NCI-H526 (cell line): ENCODE data around the gene PACSIN3.
"Not testable (repeated sequence)": the region's sequence is repeated elsewhere in the genome, so short reads cannot be mapped to it uniquely, and the experiment has no call there.

Source experiments
- DNase-seq, 2 experiments: peaks; one replicate each; lab custom pipeline; 2025; lab: John Stamatoyannopoulos, UW

PACSIN3 gene

GRCh38 chr11:47192111-47192510 lies 5.9 kb upstream of the PACSIN3 start:
- DNase-seq: no peak

DNA sequence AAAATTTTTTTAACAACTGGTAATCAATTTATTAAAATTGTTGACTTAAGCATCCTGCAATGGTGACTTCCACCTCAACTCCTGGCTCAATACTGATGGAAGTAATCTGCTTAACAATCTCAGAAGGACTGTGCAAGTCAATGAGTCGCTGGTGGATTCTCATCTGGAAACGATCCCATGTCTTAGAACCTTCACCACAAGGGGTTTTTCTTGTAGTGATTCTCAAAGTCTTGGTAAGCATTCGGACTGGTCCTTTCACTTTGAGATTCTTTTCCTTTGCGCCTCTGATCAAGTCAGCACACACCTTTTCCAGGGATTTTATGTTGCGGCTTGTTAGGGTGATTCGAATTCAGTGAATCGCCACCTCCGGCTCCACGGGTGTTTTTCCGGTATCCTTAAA lies 4.9 kb upstream of the PACSIN3 start:
- not testable (repeated sequence) for DNase-seq

DNA sequence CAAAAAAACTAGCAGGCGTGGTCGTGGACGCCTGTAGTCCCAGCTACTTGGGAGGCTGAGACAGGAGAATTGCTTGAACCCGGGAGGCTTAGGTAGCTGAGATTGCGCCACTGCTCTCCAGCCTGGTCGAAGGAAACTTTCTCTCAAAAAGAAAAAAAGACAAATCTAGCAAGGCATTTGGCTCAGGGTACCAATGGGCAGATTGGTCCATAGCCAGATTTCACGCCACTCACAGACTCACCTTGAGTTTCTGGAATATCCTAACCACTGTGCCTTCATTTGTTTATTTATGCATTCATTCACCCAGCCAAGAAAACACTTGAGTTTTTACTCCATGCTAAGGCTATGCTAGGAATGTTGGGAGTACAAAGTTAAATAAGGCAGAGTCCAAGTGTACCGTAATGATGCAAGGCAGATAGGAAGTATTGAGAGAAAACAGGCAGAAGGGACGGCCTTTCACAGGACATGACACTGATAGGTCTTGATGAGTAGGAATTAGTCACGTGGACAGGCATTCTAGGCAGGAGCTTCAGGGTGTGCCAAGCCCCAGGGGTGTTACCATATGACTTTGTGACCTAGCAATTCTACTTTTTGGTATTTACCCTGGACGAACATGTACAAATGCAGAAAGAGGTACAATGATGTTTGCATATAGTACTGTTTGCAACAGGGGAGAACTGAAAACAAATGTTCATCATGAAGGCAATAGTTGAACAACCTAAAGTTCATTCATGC lies 3.0 kb upstream of the PACSIN3 start:
- DNase-seq: no peak

DNA sequence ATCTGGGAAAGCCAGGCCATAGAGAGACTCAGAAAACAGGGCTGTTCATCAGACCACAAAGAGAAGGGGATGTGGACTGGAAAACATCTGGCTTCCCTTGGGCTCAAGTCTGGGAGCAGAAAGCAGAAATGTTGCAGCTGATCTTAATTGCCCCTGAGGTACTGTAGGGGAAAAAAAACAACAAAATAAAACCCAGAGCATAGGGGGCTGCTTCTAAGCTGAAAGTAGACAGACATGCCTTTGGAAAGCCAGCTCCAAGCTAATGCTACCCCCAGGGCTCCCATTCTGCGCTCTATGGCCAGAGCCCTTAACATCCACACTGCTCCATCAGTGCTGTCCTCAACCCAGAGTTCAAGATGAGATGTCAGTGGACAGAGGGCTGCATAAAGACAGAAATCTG lies 2.0 kb upstream of the PACSIN3 start:
- no peak for DNase-seq

GRCh38 chr11:47187723-47188122 lies 1.5 kb upstream of the PACSIN3 start:
- no peak for DNase-seq

DNA sequence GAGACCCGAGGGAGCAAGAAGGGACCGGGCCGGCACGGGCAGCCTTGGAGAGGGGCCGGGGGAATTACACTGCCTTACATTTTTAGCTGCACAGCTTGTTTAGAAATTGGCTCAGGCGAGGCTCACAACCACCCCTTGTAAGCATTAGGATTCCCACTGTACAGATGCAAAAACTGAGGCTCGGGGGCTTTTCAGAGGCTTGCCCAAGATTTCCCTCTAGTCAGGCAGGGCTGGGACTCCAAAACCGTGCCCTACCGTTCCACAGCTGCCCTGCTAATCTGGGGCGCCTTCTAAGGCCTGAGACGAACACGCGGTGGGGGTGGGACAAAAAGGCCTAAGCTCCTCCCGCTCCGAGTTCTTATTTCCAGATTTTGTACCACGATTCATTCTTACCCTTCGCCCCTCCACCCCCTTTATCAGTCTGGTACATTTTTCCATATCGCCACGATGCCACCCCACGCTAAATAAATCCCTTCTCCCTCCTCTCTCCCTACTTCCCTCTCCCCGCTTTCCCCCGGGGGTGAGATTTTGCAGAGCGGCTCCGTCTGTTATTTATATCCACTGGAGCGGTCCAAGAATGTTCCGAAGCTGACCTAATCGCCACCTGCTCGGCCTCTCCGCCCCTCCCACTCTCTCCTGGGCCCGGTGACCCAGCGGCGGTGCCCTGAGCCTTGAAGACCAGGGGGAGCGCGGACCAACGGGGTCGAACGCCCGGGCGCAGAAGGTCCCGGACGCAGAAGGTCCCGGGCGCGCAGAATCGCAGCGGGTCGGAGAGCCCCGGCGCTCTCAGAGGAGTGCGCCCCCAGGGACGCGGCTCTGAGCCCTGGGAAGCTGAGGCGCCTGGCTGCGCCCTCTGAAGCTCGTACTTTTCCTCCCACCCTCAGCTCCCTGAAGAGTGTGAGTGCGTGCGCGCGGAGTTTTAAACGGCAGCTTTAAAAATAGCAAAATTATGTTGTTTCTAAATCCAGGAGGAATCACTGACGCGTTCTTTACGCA lies 764 bp upstream of the PACSIN3 start:
- peak in 1 of 2 experiments; percentile 66 for DNase-seq

DNA sequence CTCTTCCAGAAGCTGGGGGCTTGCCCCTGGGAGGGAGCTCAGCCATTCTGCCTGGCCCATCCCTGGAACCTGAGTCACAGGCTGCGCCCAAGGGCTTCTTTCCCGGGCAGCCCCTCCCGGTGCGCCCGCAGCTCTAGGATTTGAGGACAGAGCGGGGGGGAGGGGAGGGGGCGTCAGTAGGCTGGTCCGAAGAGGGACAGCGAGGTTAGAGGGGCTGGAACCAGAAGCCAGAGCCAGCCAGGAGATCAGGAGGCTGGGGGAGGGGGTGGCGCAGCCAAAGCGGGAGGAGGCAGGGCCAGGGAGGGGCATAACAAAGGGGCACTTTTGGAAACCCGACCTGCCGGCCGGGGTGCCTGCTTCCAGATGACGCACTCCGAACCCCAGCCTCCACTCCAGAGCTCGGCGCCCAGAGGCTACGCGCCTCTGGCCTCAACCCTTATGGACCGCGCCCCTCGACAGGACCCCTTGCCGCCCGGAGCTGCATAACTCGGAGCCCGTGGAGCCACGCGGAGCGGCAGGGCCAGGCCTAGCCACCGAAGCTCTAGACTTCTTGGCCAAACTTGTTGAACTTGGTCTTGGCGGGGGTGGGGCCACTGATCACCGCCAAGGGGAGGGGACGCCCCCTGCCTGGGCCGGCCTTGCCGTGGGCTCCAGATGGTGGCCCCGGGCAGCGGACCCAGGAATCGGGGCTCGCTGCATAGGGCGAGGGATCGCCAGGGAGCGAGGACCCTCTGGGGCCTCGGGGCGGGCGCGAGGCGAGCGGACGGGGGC lies 744 bp downstream of the PACSIN3 start:
- DNase-seq: peak in 1 of 2 experiments; percentile 36

GRCh38 chr11:47184711-47185304 lies 1.4 kb downstream of the PACSIN3 start:
- DNase-seq: peak in 1 of 2 experiments; percentile 34

DNA sequence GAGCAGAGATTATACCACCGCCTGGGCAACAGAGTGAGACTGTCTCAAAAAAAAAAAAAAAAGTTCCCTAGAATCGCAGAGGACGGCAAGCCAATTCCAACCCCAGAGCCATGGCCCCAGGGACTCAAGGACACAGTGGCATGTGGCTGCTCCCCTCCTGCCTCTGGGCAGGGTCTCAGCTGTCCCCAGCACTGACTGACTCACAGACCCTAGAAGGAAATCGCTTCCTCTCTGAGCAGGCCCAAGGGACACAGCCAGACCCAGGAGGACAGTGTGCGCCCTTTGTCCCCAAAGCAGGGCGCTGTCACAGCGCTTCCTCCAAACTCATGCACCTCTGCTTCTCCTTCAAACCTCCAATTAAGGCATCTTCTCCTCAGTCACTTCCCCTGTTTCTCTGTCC lies 2.3 kb downstream of the PACSIN3 start:
- no peak for DNase-seq

GRCh38 chr11:47183031-47183856 lies 3.0 kb downstream of the PACSIN3 start:
- no peak for DNase-seq

- DNase-seq: no peak
These were observed 3.9 kb downstream of the PACSIN3 start for GRCh38 chr11:47182380-47182779.

GRCh38 chr11:47181271-47181670 lies 5.0 kb downstream of the PACSIN3 start:
- no peak for DNase-seq

GRCh38 chr11:47180006-47180787 lies 6.0 kb downstream of the PACSIN3 start:
- no peak for DNase-seq

DNA sequence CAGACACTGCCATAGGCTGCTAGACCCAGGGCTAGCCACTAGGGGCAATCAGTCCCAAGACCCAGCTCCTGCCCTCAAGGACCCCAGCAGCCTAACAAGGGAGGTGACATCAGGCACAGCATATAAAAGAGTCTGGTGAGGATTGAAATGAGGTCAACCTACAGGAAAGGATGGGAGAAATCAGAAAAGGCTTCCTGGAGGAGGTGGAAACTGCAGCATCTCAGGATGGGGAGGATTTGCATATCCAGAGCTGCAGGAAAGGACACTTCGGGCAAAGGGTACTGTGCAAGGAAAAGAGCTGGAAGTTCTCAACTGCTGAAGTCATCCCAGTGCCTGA lies 6.6 kb downstream of the PACSIN3 start:
- DNase-seq: peak; percentile 50 to 75

- no peak for DNase-seq
These were observed 7.2 kb downstream of the PACSIN3 start for GRCh38 chr11:47178737-47179654.

DNA sequence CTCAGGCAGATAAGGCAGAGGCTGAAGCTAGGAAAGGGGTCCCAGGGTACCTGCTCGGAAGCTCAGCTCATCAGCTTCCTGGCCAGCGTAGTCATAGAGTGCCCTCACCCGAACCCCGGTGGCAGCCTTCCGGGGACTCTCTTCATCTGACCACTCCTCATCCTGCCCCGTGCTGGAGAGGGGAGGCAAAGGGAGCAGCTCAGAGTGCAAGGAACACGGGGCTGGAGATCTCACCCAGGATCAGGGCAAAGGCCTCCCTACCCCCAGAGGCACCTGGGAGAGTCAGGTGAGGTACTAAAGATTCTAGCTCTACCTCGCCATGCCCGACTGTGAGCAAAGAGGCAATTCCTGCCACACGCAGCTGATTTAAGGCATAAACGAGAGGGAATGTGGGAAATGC lies 7.9 kb downstream of the PACSIN3 start:
- no peak for DNase-seq

- DNase-seq: no peak
These were observed 8.4 kb downstream of the PACSIN3 start for GRCh38 chr11:47177846-47178245.

DNA sequence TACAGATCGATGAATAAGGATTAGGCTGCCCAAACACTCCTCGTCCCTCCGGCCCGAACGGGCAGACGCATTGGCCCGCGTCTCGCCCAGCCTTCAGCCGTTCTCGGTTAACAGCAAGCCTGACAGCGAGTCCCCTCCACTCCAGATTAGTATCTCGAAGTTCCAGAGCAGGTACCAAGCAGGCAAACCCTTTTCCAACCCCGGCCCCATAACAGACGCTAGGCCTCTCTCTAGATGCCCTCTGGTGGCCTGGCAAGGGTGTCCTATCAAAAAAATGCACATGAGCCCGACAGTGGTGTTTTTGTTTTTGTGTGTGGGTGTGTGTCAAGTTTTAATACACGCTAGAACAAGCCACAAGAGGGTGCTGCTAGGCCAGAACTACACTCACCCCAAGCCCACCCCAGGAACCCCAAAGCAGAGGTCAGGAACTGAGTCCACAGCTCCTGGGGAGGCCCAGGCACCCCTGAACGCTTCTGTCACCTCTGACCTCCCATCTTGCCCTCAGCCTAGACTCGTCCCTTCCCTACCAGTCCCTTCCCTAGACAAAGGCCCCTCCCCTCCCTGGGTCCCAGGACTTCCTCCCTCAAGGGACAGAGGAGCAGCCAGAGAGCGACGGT lies 8.9 kb downstream of the PACSIN3 start:
- DNase-seq: peak; percentile 79 to 90
